SW 1271 (cell line): ENCODE measurements around the gene AGBL4.
"Not testable (repeated sequence)": the region's sequence is repeated elsewhere in the genome, so short reads cannot be mapped to it uniquely, and the experiment has no call there.

ENCODE experiments used
- DNase-seq, 2 experiments: peaks; one replicate each; lab custom pipeline; 2025; lab: John Stamatoyannopoulos, UW

Gene AGBL4

DNA sequence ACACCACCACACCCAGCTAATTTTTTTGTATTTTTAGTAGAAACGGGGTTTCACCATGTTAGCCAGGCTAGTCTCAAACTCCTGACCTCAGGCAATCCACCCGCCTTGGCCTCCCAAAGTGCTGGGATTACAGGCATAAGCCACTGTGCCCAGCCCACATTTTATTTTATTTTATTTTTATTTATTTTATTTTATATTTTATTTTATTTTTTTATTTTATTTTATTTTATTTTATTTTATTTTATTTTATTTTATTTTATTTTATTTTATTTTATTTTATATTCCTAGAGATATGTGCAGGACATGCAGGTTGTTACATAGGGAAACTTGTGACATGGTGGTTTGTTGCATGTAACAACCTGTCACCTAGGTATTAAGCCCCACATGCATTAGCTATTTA, 721.4 kb downstream of the AGBL4 start:
- DNase-seq = not testable (repeated sequence)

GRCh38 chr1:49298304-49298703, 725.5 kb downstream of the AGBL4 start:
- no peak for DNase-seq

- no peak for DNase-seq
These were observed 726.0 kb downstream of the AGBL4 start for GRCh38 chr1:49297783-49298182.

DNA sequence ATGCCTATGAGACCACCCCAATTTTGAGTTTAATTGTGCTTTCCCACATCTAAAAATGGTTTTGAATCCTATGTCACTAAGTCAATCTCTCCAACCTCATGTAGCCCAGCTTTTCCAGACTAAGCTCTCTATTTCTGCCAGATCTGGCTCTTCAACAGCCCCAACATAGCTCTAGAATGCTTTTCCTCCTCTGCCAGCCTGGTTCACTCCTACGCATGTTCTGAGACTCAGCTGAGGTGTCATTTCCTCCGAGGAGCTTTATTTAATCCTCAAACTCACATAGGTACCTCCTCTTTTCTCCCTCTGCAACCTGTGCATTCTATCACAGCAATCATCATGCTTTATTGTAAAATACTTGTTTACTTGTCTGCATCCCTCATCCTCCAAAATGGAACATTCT, 729.2 kb downstream of the AGBL4 start:
- no peak for DNase-seq

DNA sequence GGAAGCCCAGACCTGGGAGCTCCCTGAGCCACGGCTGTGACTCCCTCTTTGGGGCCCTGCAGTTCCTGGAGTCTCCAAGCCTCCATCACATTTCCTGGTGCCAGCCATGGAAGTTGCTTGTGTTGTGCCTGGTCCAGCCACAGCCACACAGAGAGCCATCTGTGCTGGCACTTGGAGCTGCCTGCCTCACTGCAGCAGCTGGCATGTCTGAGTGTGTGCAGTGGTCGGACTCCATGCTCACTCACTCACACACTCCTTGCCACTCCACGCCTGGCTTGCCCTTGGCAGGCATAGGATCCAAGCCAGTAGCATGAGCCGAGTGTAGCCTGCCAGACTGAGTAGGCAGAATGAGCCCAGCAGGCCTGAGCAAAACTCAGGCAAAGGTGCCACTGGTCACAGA, 730.7 kb downstream of the AGBL4 start:
- no peak for DNase-seq

DNA sequence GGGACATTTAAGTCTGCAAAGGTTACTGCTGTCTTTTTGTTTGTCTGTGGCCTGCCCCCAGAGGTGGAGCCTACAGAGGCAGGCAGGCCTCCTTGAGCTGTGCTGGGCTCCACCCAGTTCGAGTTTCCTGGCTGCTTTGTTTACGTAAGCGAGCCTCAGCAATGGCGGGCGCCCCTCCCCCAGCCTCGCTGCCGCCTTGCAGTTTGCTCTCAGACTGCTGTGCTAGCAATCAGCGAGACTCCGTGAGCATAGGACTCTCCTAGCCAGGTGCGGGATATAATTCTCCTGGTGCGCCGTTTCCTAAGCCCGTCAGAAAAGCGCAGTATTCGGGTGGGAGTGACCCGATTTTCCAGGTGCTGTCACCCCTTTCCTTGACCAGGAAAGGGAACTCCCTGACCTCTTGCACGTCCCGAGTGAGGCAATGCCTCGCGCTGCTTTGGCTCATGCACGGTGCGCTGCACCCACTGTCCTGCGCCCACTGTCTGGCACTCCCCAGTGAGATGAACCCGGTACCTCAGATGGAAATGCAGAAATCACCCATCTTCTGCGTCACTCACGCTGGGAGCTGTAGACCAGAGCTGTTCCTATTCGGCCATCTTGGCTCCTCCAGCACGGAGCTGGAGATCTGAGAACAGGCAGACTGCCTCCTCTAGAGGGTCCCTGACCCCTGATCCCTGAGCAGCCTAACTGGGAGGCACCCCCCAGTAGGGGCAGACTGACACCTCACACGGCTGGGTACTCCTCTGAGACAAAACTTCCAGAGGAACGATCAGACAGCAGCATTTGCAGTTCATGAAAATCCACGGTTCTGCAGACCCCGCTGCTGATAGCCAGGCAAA, 766.3 kb downstream of the AGBL4 start:
- DNase-seq = not testable (repeated sequence)

DNA sequence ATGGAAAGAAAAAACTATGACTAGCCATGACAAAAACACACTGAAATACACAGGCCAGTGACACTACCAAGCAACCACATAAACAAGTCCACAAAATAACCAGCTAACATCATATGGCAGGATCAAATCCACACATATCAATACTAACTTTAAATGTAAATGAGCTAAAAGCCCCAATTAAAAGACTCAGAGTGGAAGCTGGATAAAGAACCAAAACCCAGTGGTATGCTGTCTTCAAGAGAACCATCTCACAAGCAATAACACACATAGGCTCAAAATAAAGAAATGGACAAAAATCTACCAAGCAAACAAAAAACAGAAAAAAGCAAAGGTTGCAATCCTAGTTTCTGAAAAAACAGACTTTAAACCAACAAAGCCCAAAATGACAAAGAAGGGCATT, 770.8 kb downstream of the AGBL4 start:
- no peak for DNase-seq

GRCh38 chr1:49251019-49251784, 772.6 kb downstream of the AGBL4 start:
- DNase-seq = no peak

- DNase-seq = no peak
These were observed 783.0 kb downstream of the AGBL4 start for GRCh38 chr1:49240709-49241221.

- DNase-seq = no peak
These were observed 788.8 kb downstream of the AGBL4 start for GRCh38 chr1:49234988-49235387.

DNA sequence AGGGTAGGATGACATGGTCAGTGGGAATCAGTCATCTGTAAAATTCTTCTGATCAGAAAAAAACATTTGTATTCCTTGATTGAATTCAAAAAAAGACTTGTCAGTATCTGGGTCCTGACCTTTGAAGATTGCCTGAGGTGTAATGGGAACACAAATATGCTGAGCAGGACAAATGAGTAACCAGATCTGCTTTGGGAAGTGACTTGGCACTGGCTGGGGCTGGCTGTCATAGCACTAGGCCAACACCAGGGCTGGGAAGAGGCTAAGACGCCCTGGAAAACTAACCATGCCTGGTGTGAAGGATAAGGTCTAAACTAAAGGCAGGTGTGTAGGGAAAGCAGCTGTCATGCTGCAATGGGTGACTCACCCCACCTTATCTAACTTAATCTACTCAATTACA, 794.2 kb downstream of the AGBL4 start:
- DNase-seq = no peak

- DNase-seq = no peak
These were observed 797.0 kb downstream of the AGBL4 start for GRCh38 chr1:49226758-49227157.

DNA sequence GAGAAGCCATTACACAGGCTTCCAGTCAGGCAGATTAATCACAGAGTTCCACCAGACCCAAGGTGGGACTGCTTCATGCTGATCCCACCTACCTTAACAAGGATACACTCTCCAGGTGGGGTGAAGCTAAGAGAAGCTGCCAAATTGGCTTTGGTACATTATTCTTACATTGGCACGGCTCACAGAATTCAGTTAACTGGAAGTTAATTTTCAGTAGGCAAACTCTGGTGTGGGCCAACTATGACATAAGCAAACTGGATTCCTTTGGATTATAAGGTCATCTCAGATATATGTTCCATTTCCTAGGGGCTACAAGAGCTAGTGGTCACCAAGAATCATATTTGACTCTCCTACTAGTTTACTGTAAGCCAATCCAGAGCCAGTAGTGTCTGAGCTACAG, 798.3 kb downstream of the AGBL4 start:
- no peak for DNase-seq

DNA sequence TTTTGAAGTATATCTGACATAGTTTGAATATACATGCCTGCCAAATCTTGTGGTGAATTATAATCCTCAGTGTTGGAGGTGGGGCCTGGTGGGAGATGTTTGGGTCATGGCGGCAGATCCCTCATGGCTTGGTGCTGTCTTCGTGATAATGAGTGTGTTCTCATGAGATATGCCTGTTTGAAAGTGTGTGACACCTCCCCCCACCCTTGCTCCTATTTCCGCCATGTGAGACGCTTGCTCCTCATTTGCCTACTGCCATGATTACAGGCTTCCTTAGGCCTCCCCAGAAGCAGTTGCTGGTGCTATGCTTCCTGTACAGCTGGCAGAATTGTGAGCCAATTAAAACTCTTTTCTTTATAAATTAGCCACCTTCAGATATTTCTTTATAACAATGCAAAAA, 810.5 kb downstream of the AGBL4 start:
- DNase-seq = no peak

GRCh38 chr1:49208712-49209111, 815.0 kb downstream of the AGBL4 start:
- no peak for DNase-seq

- DNase-seq = no peak
These were observed 819.0 kb downstream of the AGBL4 start for GRCh38 chr1:49204720-49205119.

GRCh38 chr1:49200738-49201137, 823.0 kb downstream of the AGBL4 start:
- DNase-seq = no peak

GRCh38 chr1:49199564-49199963, 824.2 kb downstream of the AGBL4 start:
- DNase-seq = no peak

GRCh38 chr1:49197081-49197480, 826.7 kb downstream of the AGBL4 start:
- DNase-seq = no peak

DNA sequence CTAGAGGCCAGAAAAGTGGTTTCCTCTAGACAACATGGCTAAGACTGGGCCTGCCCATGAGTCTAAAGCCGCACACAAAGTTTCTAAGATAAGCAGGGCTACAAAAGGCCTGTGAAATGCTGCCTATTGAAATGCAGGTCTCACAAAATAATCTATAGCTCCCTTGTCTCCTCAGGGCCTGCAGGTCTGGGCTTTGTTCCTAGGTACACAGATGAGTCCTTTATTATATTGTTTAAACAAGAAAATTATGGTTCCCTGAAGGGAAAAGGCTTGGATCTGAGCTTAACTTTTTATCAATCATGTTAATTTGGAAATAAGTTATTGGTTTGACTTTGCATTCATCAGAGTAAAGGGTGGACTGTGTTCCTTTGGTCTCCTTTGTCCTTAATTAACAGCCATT, 833.6 kb downstream of the AGBL4 start:
- DNase-seq = no peak

DNA sequence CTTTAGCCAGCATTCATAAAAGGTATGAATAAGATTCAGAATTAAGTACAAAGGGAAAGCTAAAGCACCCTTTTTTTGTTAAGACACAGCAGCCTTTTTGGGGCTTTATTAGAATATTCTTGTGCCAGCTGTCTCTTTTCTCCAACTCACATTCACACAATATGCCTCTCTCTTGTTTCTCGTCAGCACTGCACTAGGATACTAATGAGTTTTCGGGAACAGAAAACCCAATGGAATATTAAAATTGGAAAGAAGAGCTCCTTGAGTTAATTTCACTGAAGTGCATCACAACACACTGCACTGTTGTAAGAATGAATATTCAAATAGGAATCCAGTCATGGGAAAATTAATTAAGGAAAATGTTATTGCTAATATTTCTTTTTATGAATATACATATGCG, 836.7 kb downstream of the AGBL4 start:
- DNase-seq = no peak

- no peak for DNase-seq
These were observed 838.2 kb downstream of the AGBL4 start for GRCh38 chr1:49185450-49185980.

DNA sequence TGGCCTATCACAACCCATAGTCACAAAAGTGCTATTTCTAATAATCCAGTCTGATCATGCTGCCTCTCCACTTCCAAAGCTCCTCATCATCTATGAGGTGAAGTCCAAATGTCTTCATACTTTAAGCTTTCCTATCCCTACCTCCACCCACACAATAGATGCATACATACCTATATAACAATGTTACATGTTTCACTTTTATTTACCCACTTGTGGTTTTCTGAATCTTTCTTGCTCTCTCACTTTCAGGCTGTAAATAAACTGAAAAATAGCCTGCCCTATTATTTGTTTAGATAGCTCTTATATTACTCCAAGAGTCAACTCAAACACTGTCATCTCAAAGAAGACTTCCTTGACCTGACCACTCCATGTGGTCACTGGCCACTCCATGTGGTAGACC, 840.3 kb downstream of the AGBL4 start:
- DNase-seq = no peak
